MCF 10A (cell line): ENCODE data around the gene REL. TPM values are rescaled to one million over a fixed set of nuclear protein-coding genes. Genes with fewer than 3 reads are reported as not detected.

ENCODE experiments used
- BruUV-seq: library from RNA; stranded (reverse); fragments of 400-500 nt; replicated peaks from 2 replicates; lab custom pipeline; 2021; lab: Mats Ljungman, UMichigan
- CTCF ChIA-PET: fragments of 300-600 bp; sonication (Branson Sonifier 250); formaldehyde crosslinking; extraction: SDS; loops from one replicate; lab custom pipeline; 2021; ENCODE audit warnings: antibody characterized with exemption, inconsistent platforms; lab: Yijun Ruan, JAX
- POLR2A ChIA-PET: fragments of 300-600, 350-650 bp; sonication (Branson Sonifier 250); formaldehyde crosslinking; extraction: SDS; loops from one replicate; lab custom pipeline; 2020; ENCODE audit warnings: antibody characterized with exemption, inconsistent platforms; lab: Yijun Ruan, JAX
- DNase-seq: peaks from one replicate; pipeline ENCODE4 v3.0.0-alpha.2; 2018; ENCODE audit not compliant: unreplicated experiment
- H3K27ac Mint-ChIP-seq: one replicate; pipeline ENCODE4 v1.8.0; 2022; ENCODE audit warnings: mild to moderate bottlenecking, low read depth, mixed read lengths; ENCODE audit not compliant: unreplicated experiment
- H3K27me3 Mint-ChIP-seq: one replicate; pipeline ENCODE4 v1.8.0; 2022; ENCODE audit warnings: mixed read lengths; ENCODE audit not compliant: insufficient read depth, unreplicated experiment
- H3K36me3 Mint-ChIP-seq: one replicate; pipeline ENCODE4 v1.8.0; 2022; ENCODE audit warnings: mild to moderate bottlenecking, moderate library complexity, mixed read lengths; ENCODE audit not compliant: insufficient read depth, unreplicated experiment
- H3K4me1 Mint-ChIP-seq: one replicate; pipeline ENCODE4 v1.8.0; 2022; ENCODE audit warnings: mixed read lengths; ENCODE audit not compliant: insufficient read depth, unreplicated experiment
- H3K4me3 Mint-ChIP-seq: one replicate; pipeline ENCODE4 v1.8.0; 2022; ENCODE audit warnings: mild to moderate bottlenecking, moderate library complexity, mixed read lengths; ENCODE audit not compliant: unreplicated experiment
- H3K9me3 Mint-ChIP-seq: one replicate; pipeline ENCODE4 v1.8.0; 2022; ENCODE audit warnings: mixed read lengths; ENCODE audit not compliant: unreplicated experiment
- CTCF ChIP-seq: fragments of 200-600 bp; IDR thresholded peaks from one replicate; pipeline ENCODE4 v1.8.0; 2022; ENCODE audit warnings: antibody characterized with exemption, mild to moderate bottlenecking; ENCODE audit not compliant: unreplicated experiment
- intact Hi-C: fragments of 100-400 bp; cut with micrococcal nuclease; formaldehyde crosslinking; loops from 2 replicates; pipeline ENCODE4 v1.14.1; 2022
- total RNA-seq: library from RNA; stranded (reverse); gene quantifications from 2 replicates; pipeline ENCODE4 v1.2.3, GENCODE V29; 2022

REL gene
- total RNA-seq, 1 experiment from 2014 or later, result 11.3 TPM

- no peak for TF ChIP-seq CTCF
- no peaks in the 10 kb centered on the region for H3K4me1 Mint-ChIP-seq
- peaks cover 10% of the 10 kb centered on the region for H3K27me3 Mint-ChIP-seq
- no peaks in the 10 kb centered on the region for H3K36me3 Mint-ChIP-seq
- intact Hi-C loops, result no loop called here
- ChIA-PET POLR2A (interaction anchor here (1.0 kb wide), 1 partner anchor 60 kb away, joined by 3 read pairs; no protein-coding TSS in a partner anchor), CTCF (interaction anchor here (0.5 to 1.0 kb wide), 3 partner anchors 8 to 22 kb away, joined by 3 to 4 read pairs (median 3); no protein-coding TSS in a partner anchor)
- H3K9me3 Mint-ChIP-seq, result no peaks in the 10 kb centered on the region
- DNase-seq, result no peak
- BruUV-seq, result no TSS peak
- H3K27ac Mint-ChIP-seq, result no peak overlapping the region
- no peak overlapping the region for H3K4me3 Mint-ChIP-seq
Observed at GRCh38 chr2:60839126-60839813, 42.1 kb upstream of the REL start.

- POLR2A ChIA-PET, result no interaction called here
Observed at GRCh38 chr2:60840880-60841279, 40.5 kb upstream of the REL start.

GRCh38 chr2:60843006-60843405 is 38.4 kb upstream of the REL start:
- intact Hi-C loops, result no loop called here
- no peak overlapping the region for H3K27ac Mint-ChIP-seq
- no peak overlapping the region for H3K4me3 Mint-ChIP-seq
- ChIA-PET POLR2A (no interaction called here), CTCF (no interaction called here)
- no peaks in the 10 kb centered on the region for H3K36me3 Mint-ChIP-seq
- no peak for TF ChIP-seq CTCF
- no peaks in the 10 kb centered on the region for H3K4me1 Mint-ChIP-seq
- DNase-seq, result no peak
- H3K9me3 Mint-ChIP-seq, result no peaks in the 10 kb centered on the region
- H3K27me3 Mint-ChIP-seq, result no peaks in the 10 kb centered on the region
- no TSS peak for BruUV-seq

More at GRCh38 chr2:60840880-60841279, 40.5 kb upstream of the REL start:
- H3K36me3 Mint-ChIP-seq, result no peaks in the 10 kb centered on the region
- no peak for DNase-seq
- CTCF ChIA-PET, result interaction anchor here (0.6 kb wide), 1 partner anchor 181 kb away, joined by 3 read pairs; no protein-coding TSS in a partner anchor
- intact Hi-C loops, result no loop called here
- no TSS peak for BruUV-seq
- no peaks in the 10 kb centered on the region for H3K4me1 Mint-ChIP-seq
- no peak overlapping the region for H3K27ac Mint-ChIP-seq
- TF ChIP-seq CTCF, result no peak
- H3K9me3 Mint-ChIP-seq, result no peaks in the 10 kb centered on the region
- no peak overlapping the region for H3K4me3 Mint-ChIP-seq
- H3K27me3 Mint-ChIP-seq, result no peaks in the 10 kb centered on the region

- Mint-ChIP-seq H3K36me3 (no peaks in the 10 kb centered on the region), H3K4me1 (no peaks in the 10 kb centered on the region), H3K27ac (no peak overlapping the region), H3K4me3 (no peak overlapping the region), H3K27me3 (no peaks in the 10 kb centered on the region), H3K9me3 (no peaks in the 10 kb centered on the region)
- no peak for TF ChIP-seq CTCF
- intact Hi-C loops, result no loop called here
- ChIA-PET POLR2A (no interaction called here), CTCF (no interaction called here)
- BruUV-seq, result no TSS peak
- DNase-seq, result no peak
Observed at GRCh38 chr2:60844105-60844504, 37.3 kb upstream of the REL start.
